Smooth muscle cell (in vitro differentiated cells): Measurements from ENCODE around the gene TAOK3. TPM values are rescaled to one million over a fixed set of nuclear protein-coding genes. Genes with fewer than 3 reads are reported as not detected.

ENCODE experiments used
- DNase-seq: peaks from one replicate; lab custom pipeline; 2025; ENCODE audit not compliant: unreplicated experiment; lab: John Stamatoyannopoulos, UW
- H2AFZ ChIP-seq: fragments of 200-600 bp; sonication (generic); 2 replicates; pipeline ENCODE4 v1.6.0; 2016; ENCODE audit warnings: antibody characterized with exemption, low read depth, mild to moderate bottlenecking
- H3F3A ChIP-seq: fragments of 200-600 bp; sonication (generic); 2 replicates; pipeline ENCODE4 v1.6.0; 2017; ENCODE audit warnings: antibody characterized with exemption, low read depth
- H3K27ac ChIP-seq: fragments of 200-600 bp; sonication (generic); 2 replicates; pipeline ENCODE4 v1.5.1; 2016; ENCODE audit warnings: low read depth, mild to moderate bottlenecking
- H3K27me3 ChIP-seq: fragments of 200-600 bp; sonication (generic); 2 replicates; pipeline ENCODE4 v1.6.1; 2016; ENCODE audit warnings: low read depth, mild to moderate bottlenecking
- H3K36me3 ChIP-seq: fragments of 200-600 bp; sonication (generic); 2 replicates; pipeline ENCODE4 v1.5.1; 2016; ENCODE audit warnings: low read depth
- H3K4me1 ChIP-seq: fragments of 200-600 bp; sonication (generic); 2 replicates; pipeline ENCODE4 v1.5.1; 2016; ENCODE audit warnings: low read depth
- H3K4me2 ChIP-seq: fragments of 200-600 bp; sonication (generic); 2 replicates; pipeline ENCODE4 v1.6.0; 2016; ENCODE audit warnings: mild to moderate bottlenecking
- H3K4me3 ChIP-seq: fragments of 200-600 bp; sonication (generic); 2 replicates; pipeline ENCODE4 v1.5.1; 2016; ENCODE audit warnings: mild to moderate bottlenecking
- H3K79me2 ChIP-seq: fragments of 200-600 bp; sonication (generic); 2 replicates; pipeline ENCODE4 v1.6.0; 2016; ENCODE audit warnings: low read depth, mild to moderate bottlenecking
- H3K9ac ChIP-seq: fragments of 200-600 bp; sonication (generic); 2 replicates; pipeline ENCODE4 v1.6.0; 2016; ENCODE audit warnings: low read depth
- H3K9me3 ChIP-seq: fragments of 200-600 bp; sonication (generic); replicated peaks from 2 replicates; pipeline ENCODE4 v1.5.1; 2016; ENCODE audit warnings: low read depth
- H4K20me1 ChIP-seq: fragments of 200-600 bp; sonication (generic); 2 replicates; pipeline ENCODE4 v1.6.0; 2016; ENCODE audit warnings: low read depth
- CTCF ChIP-seq: fragments of 200-600 bp; sonication (generic); IDR thresholded peaks from 2 replicates; pipeline ENCODE4 v1.5.1; 2017; ENCODE audit warnings: borderline replicate concordance, mild to moderate bottlenecking, antibody characterized with exemption; ENCODE audit not compliant: insufficient read depth, poor library complexity, severe bottlenecking
- WGBS: methylation state at CpG from one replicate; pipeline ENCODE4 v1.1.7; 2016; ENCODE audit warnings: low lambda C conversion rate; 5-methylcytosine and 5-hydroxymethylcytosine counted together
- polyA plus RNA-seq: library from polyadenylated mRNA; unstranded; fragments of >200 nt; fragmentation: Nextera tagmentation; extraction: Ambion mirVana; gene quantifications from 2 replicates; pipeline ENCODE4 v1.2.1, GENCODE V29; 2016
- total RNA-seq: library from RNA; depleted of rRNA; stranded (reverse); fragments of >200 nt; gene quantifications from 2 replicates; pipeline ENCODE4 v1.2.3, GENCODE V29; 2014

The TAOK3 gene
- total and polyA plus RNA-seq, 2 experiments from 2014 or later = 7.3 to 7.9 TPM

GRCh38 chr12:118107694-118108093, 265.0 kb downstream of the TAOK3 start:
- H3K36me3 ChIP-seq = no peaks in the 10 kb centered on the region
- peaks cover 3% of the 10 kb centered on the region for H3K4me1 ChIP-seq
- H3F3A ChIP-seq = no peaks in the 10 kb centered on the region
- no peaks in the 10 kb centered on the region for H3K9me3 ChIP-seq
- no peaks in the 10 kb centered on the region for H3K79me2 ChIP-seq
- H4K20me1 ChIP-seq = no peaks in the 10 kb centered on the region
- WGBS = 96% methylated on average over 8 of the region's 8 CpGs
- TF ChIP-seq CTCF = no peak
- no peak overlapping the region for H3K4me2 ChIP-seq
- H2AFZ ChIP-seq = no peak overlapping the region
- H3K4me3 ChIP-seq = no peak overlapping the region
- no peaks in the 10 kb centered on the region for H3K27me3 ChIP-seq
- no peak overlapping the region for H3K9ac ChIP-seq
- DNase-seq = no peak
- no peak overlapping the region for H3K27ac ChIP-seq

- H3K9me3 ChIP-seq = no peaks in the 10 kb centered on the region
Observed at GRCh38 chr12:118107011-118107410, 265.7 kb downstream of the TAOK3 start.

GRCh38 chr12:118103601-118104382, 268.9 kb downstream of the TAOK3 start, which contains the start of gene VSIG10:
TSS of gene VSIG10 (minus strand) at chr12:118104011. CDS start at chr12:118103671, 340 bp downstream.
- Histone ChIP-seq H3F3A (no peaks in the 10 kb centered on the region), H3K4me2 (peak within 1 kb of the TSS; percentile 99), H3K9ac (no peak within 1 kb of the TSS), H3K36me3 (no peaks in the 10 kb centered on the region), H3K27ac (no peak within 1 kb of the TSS), H2AFZ (peak within 1 kb of the TSS; percentile 91), H4K20me1 (no peaks in the 10 kb centered on the region), H3K79me2 (no peaks in the 10 kb centered on the region), H3K9me3 (no peaks in the 10 kb centered on the region), H3K4me3 (peak within 1 kb of the TSS; percentile 86), H3K4me1 (peaks cover 3% of the 10 kb centered on the region), H3K27me3 (no peaks in the 10 kb centered on the region)
- TF ChIP-seq CTCF = no peak
- peak; percentile 46 for DNase-seq
- 1% methylated on average over 70 of the region's 75 CpGs for WGBS

More at GRCh38 chr12:118107011-118107410, 265.7 kb downstream of the TAOK3 start:
- Histone ChIP-seq H3F3A (no peaks in the 10 kb centered on the region), H3K36me3 (no peaks in the 10 kb centered on the region), H3K4me1 (peaks cover 3% of the 10 kb centered on the region), H4K20me1 (no peaks in the 10 kb centered on the region), H2AFZ (no peak overlapping the region), H3K27me3 (no peaks in the 10 kb centered on the region), H3K4me3 (no peak overlapping the region), H3K4me2 (no peak overlapping the region), H3K27ac (no peak overlapping the region), H3K9ac (no peak overlapping the region), H3K79me2 (no peaks in the 10 kb centered on the region)
- WGBS = 75% methylated on average over 4 of the region's 4 CpGs
- no peak for TF ChIP-seq CTCF
- DNase-seq = no peak
